ENCODE results near the gene LINS1.

The LINS1 gene

DNA sequence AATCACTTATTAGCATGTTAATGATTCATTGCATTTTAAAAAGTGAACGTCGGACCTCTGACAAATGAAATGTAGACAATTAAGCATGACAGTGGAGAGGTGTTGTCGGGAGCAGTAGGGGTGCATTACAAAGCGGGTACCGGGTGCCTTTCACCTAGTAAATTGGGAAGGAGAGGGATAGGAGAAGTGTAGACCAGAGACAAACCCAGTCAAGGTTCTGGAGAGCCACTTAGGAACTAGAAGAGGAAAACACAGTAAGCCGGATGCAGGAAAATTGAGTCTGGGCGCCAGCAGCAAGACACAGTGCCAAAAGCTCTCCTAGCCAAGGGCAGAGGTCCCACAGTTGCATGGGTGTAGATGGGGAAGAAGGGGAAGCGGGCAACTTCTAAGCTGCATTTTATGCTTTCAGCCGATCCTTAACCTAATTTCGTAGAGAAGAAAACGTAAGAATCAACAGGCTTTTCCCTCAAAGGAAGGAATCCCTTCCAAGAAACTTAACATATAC lies 70.1 kb downstream of the LINS1 start:
- Histone ChIP-seq H3K27ac (ENCODE audit: low read depth, low read length, severe bottlenecking) (no peak overlapping the region), H3K9me3 (ENCODE audit: control insufficient read depth, low read length) (no peaks in the 10 kb centered on the region), H3K4me1 (ENCODE audit: control insufficient read depth, insufficient read depth, low read length, poor library complexity, severe bottlenecking) (no peaks in the 10 kb centered on the region), H3K4me3 (ENCODE audit: extremely low read depth, insufficient read depth, low read length, poor library complexity, severe bottlenecking) (no peak overlapping the region), H3K36me3 (ENCODE audit: control insufficient read depth, insufficient read depth, low read length) (no peaks in the 10 kb centered on the region)
- 91 to 93% methylated on average over 9 of the region's 11 CpGs for WGBS, 2 experiments (ENCODE audit: insufficient coverage in 2 of 2)

DNA sequence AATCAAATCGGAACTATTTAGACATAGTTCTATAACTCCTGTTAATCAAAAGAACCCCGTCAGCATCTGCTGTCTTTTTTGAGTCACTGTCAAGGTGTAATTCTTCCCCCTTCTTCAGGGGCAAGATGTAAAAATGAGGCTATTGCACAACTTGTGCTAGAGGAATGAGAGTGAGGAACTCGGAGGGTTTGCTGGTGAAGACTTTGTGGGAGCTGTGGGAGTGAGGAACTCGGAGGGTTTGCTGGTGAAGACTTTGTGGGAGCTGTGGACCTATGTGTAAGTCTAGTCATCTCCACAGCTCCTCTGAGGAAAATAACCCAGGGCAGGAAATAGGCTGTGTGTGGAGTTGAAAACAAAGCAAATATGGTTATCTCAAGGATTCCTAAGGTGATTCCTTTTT lies 70.8 kb downstream of the LINS1 start:
- H3K27ac ChIP-seq (ENCODE audit: low read depth, low read length, severe bottlenecking) = no peak overlapping the region
- no peaks in the 10 kb centered on the region for H3K9me3 ChIP-seq (ENCODE audit: control insufficient read depth, low read length)
- no peak overlapping the region for H3K4me3 ChIP-seq (ENCODE audit: extremely low read depth, insufficient read depth, low read length, poor library complexity, severe bottlenecking)
- 92% methylated on average over 2 of the region's 4 CpGs; no CpG with 5 or more reads in 1 of the 2 experiments for WGBS, 2 experiments (ENCODE audit: insufficient coverage in 2 of 2)
- H3K4me1 ChIP-seq (ENCODE audit: control insufficient read depth, insufficient read depth, low read length, poor library complexity, severe bottlenecking) = no peaks in the 10 kb centered on the region
- no peaks in the 10 kb centered on the region for H3K36me3 ChIP-seq (ENCODE audit: control insufficient read depth, insufficient read depth, low read length)

DNA sequence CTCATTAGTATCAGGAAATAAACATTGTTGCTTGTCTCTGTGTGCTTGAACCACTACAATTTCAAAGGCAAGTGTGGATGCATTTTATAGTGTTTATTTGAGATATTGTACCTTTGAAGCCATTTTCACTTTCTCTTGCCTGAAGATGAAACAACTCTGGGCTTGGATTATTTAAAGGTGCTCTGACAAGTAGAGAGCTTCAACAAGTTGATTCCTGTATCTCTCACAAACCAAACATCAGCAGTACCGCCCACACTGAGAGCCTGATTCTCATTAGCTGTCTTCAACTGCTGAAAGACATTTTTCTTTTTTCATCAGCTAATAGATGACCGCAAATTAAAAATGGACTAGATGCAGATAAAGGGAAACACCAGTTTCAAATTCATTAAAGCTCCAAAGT lies 72.4 kb downstream of the LINS1 start:
- 100% methylated on average over 1 of the region's 2 CpGs for WGBS, 2 experiments (ENCODE audit: insufficient coverage in 2 of 2)
- Histone ChIP-seq H3K9me3 (ENCODE audit: control insufficient read depth, low read length) (no peaks in the 10 kb centered on the region), H3K4me3 (ENCODE audit: extremely low read depth, insufficient read depth, low read length, poor library complexity, severe bottlenecking) (no peak overlapping the region), H3K27ac (ENCODE audit: low read depth, low read length, severe bottlenecking) (no peak overlapping the region), H3K4me1 (ENCODE audit: control insufficient read depth, insufficient read depth, low read length, poor library complexity, severe bottlenecking) (no peaks in the 10 kb centered on the region), H3K36me3 (ENCODE audit: control insufficient read depth, insufficient read depth, low read length) (no peaks in the 10 kb centered on the region)

DNA sequence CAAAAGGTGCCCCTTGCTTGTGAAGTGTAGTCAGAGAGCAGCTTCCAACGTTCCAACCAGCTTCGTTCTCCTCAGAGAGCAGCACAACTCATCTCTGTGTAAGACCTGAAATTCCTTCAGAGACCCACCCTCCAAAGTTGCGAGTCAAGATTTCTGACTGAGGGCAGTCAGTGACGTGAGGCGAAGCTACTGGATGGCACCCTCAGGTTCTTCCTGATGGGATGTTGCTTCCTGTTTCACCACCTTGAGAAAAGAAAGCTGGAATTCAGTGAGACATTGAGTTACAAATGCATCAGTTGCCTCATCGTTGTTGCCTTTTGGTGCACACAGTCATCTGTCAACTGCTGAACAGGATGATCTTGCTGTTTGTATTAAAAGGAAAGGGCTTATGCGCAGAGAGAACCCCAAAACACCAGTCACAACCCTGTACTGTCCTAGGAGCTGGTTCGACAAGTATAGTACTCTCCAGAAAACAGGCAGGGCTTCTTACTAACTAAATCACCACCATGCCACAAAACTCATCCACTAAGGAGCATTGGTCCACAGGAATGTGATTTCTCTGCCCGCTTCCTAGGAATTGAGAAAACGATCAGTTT lies 73.1 kb downstream of the LINS1 start, which contains the start of gene CERS3:
TSS of gene CERS3 (minus strand) at position 118 of the 596 bp plus-strand sequence. CDS start 27,101 bp downstream, outside the sequence.
- Histone ChIP-seq H3K4me1 (ENCODE audit: control insufficient read depth, insufficient read depth, low read length, poor library complexity, severe bottlenecking) (no peaks in the 10 kb centered on the region), H3K27ac (ENCODE audit: low read depth, low read length, severe bottlenecking) (no peak within 1 kb of the TSS), H3K9me3 (ENCODE audit: control insufficient read depth, low read length) (no peaks in the 10 kb centered on the region), H3K36me3 (ENCODE audit: control insufficient read depth, insufficient read depth, low read length) (no peaks in the 10 kb centered on the region), H3K4me3 (ENCODE audit: extremely low read depth, insufficient read depth, low read length, poor library complexity, severe bottlenecking) (no peak within 1 kb of the TSS)
- 89 to 93% methylated on average over 9 to 10 of the region's 10 CpGs for WGBS, 2 experiments (ENCODE audit: insufficient coverage in 2 of 2)

DNA sequence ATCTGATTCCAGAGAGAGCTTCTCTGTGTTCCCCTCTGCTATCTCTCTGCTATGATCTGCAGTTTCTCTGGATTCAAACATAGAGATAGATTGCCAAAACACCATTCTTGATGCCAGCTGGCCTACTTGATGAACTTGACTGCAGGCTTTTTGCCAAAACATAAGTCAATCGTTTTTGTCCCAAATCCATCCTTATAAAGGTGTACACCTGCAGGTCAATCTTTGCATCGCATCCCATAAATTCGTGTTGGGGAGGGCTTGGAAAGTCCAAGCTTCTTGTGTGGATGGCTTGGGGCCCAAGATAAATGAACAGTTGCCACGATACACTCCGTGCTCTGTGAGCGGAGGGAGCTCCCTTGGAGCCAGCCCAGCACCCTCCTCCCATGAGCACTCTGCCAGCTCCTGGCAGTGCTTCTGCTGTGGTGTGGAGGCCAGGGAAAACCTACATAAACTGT lies 75.9 kb downstream of the LINS1 start:
- Histone ChIP-seq H3K9me3 (ENCODE audit: control insufficient read depth, low read length) (no peaks in the 10 kb centered on the region), H3K4me1 (ENCODE audit: control insufficient read depth, insufficient read depth, low read length, poor library complexity, severe bottlenecking) (no peaks in the 10 kb centered on the region), H3K36me3 (ENCODE audit: control insufficient read depth, insufficient read depth, low read length) (no peaks in the 10 kb centered on the region), H3K4me3 (ENCODE audit: extremely low read depth, insufficient read depth, low read length, poor library complexity, severe bottlenecking) (no peak overlapping the region), H3K27ac (ENCODE audit: low read depth, low read length, severe bottlenecking) (no peak overlapping the region)
- WGBS, 2 experiments (ENCODE audit: insufficient coverage in 2 of 2) = 67 to 68% methylated on average over 3 to 5 of the region's 6 CpGs

DNA sequence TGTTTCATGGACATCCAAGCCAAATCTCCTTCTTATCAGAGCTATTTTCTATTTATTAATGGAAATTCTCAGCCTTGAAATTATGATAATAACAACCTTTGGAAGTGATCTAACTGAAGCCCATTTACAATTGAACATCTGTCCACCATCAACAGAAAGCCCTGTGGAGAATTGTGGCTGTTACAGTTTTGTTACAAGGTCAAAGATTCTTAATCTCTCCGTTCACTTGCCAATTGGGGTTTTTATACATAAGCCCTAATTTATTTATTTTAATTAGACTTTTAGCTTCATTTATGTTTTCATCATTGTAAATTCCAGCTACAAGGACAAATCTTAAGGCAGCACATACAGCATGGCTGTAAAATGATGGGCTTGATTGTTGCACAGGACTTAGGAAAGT lies 76.5 kb downstream of the LINS1 start:
- Histone ChIP-seq H3K4me3 (ENCODE audit: extremely low read depth, insufficient read depth, low read length, poor library complexity, severe bottlenecking) (no peak overlapping the region), H3K9me3 (ENCODE audit: control insufficient read depth, low read length) (no peaks in the 10 kb centered on the region), H3K36me3 (ENCODE audit: control insufficient read depth, insufficient read depth, low read length) (no peaks in the 10 kb centered on the region), H3K4me1 (ENCODE audit: control insufficient read depth, insufficient read depth, low read length, poor library complexity, severe bottlenecking) (no peaks in the 10 kb centered on the region), H3K27ac (ENCODE audit: low read depth, low read length, severe bottlenecking) (no peak overlapping the region)
- no CpG with 5 or more reads among the region's 1 CpG for WGBS, 2 experiments (ENCODE audit: insufficient coverage in 2 of 2)

DNA sequence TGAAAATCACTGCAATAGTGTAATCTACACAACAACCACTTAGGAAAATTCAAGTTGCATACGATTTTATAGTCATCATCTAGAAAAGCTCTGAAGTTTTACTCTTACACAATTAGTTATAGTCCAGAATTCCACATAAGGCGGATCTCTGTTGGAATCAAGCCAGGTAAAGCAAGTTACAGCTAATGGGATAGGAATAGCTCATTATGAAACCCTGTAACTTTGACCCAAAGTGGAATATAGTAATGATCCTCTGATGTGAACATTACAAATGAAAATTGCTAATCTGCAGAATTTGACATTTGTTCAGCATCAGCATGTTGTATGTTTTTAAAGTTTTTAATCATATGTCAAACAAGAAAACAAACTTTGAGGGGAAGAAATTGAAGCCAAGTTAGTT lies 77.7 kb downstream of the LINS1 start:
- Histone ChIP-seq H3K27ac (ENCODE audit: low read depth, low read length, severe bottlenecking) (no peak overlapping the region), H3K4me1 (ENCODE audit: control insufficient read depth, insufficient read depth, low read length, poor library complexity, severe bottlenecking) (no peaks in the 10 kb centered on the region), H3K4me3 (ENCODE audit: extremely low read depth, insufficient read depth, low read length, poor library complexity, severe bottlenecking) (no peak overlapping the region), H3K9me3 (ENCODE audit: control insufficient read depth, low read length) (no peaks in the 10 kb centered on the region), H3K36me3 (ENCODE audit: control insufficient read depth, insufficient read depth, low read length) (no peaks in the 10 kb centered on the region)
- WGBS, 2 experiments (ENCODE audit: insufficient coverage in 2 of 2) = 60% methylated on average over 2 of the region's 2 CpGs; no CpG with 5 or more reads in 1 of the 2 experiments

DNA sequence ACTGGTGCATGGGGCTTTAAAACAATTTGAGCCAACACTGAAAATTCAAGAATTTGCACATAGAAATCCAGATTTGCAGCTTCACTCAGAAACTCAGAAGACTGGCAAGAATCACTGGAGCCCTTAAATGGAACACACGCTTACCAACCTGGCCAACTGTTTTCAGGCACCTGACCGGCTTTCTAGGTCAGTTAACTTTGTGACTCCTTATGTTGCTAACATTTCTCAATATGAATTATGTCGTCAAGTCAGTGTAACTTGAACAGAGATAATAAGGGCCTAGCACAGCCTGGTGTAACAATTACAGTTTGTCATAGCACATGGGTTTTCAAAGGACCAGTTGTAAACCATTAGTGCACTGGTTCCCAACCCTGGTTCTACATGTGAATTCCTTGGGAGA lies 80.1 kb downstream of the LINS1 start:
- H3K27ac ChIP-seq (ENCODE audit: low read depth, low read length, severe bottlenecking) = no peak overlapping the region
- no peaks in the 10 kb centered on the region for H3K4me1 ChIP-seq (ENCODE audit: control insufficient read depth, insufficient read depth, low read length, poor library complexity, severe bottlenecking)
- WGBS, 2 experiments (ENCODE audit: insufficient coverage in 2 of 2) = 94 to 100% methylated on average over 2 of the region's 3 CpGs

DNA sequence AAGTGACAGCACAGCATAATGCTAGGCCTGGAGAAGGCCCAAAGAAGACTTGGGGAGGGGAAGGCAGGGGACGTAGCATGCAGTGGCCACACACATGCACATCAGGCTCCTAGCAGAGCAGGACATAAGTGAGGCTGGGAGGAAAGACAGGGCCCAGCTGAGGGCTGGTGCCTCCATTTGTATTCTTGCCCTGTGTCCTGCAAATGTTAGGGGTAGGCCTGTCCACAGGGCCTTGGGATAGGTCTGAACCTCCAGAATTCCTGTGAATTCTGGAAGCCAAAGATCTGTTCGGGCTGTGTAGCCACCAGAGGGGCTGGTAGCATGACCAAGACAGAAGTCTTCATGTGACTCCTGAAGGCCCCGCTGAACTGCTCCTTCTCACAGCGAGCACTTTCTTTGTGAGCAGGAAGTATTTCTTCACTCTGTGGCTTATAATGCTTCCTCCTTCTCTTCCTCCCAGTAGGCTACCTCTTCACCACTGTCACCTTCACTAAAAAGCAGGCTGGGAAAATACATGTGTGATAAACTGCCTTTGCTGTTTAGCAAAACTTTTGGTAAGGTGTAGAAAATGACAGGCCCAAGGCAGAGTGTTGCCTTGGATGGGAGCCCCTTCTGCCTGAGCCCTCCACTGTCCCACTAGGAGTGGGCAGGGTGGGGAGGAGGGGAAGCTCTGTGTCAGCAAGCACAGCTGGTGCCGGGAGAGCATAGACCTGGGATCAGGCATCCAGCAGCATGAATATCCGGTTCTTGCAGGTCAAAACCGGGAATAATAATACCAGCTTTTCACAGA lies 81.7 kb downstream of the LINS1 start:
- no peaks in the 10 kb centered on the region for H3K4me1 ChIP-seq (ENCODE audit: control insufficient read depth, insufficient read depth, low read length, poor library complexity, severe bottlenecking)
- H3K27ac ChIP-seq (ENCODE audit: low read depth, low read length, severe bottlenecking) = no peak overlapping the region
- 93 to 96% methylated on average over 4 of the region's 7 CpGs for WGBS, 2 experiments (ENCODE audit: insufficient coverage in 2 of 2)

More for the DNA sequence above, 80.1 kb downstream of the LINS1 start:
- no peaks in the 10 kb centered on the region for H3K9me3 ChIP-seq (ENCODE audit: control insufficient read depth, low read length)
- H3K36me3 ChIP-seq (ENCODE audit: control insufficient read depth, insufficient read depth, low read length) = no peaks in the 10 kb centered on the region
- no peak overlapping the region for H3K4me3 ChIP-seq (ENCODE audit: extremely low read depth, insufficient read depth, low read length, poor library complexity, severe bottlenecking)

DNA sequence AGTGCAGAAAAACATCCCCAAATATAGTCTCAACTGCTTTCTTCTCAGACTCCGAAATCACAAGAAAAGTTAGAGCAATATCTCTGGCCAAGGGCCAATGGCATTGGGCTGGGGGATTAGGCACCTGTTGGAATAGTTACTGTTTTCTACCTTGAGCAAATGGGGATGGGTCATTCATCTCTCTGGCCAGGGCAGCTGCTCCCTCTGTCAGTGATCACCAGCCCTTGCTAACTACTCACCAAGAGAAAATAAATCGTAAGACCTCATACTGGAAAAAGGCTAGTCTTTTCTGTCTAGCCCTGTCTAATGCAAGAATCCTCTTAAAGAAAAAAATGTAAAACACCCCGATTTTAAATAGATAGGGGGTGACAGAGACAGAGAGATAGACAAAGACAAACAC lies 84.1 kb downstream of the LINS1 start:
- Histone ChIP-seq H3K9me3 (ENCODE audit: control insufficient read depth, low read length) (no peaks in the 10 kb centered on the region), H3K36me3 (ENCODE audit: control insufficient read depth, insufficient read depth, low read length) (no peaks in the 10 kb centered on the region), H3K4me1 (ENCODE audit: control insufficient read depth, insufficient read depth, low read length, poor library complexity, severe bottlenecking) (no peaks in the 10 kb centered on the region), H3K4me3 (ENCODE audit: extremely low read depth, insufficient read depth, low read length, poor library complexity, severe bottlenecking) (no peak overlapping the region), H3K27ac (ENCODE audit: low read depth, low read length, severe bottlenecking) (no peak overlapping the region)
- WGBS, 2 experiments (ENCODE audit: insufficient coverage in 2 of 2) = 80% methylated on average over 1 of the region's 3 CpGs; no CpG with 5 or more reads in 1 of the 2 experiments

More for the DNA sequence above, 81.7 kb downstream of the LINS1 start:
- Histone ChIP-seq H3K9me3 (ENCODE audit: control insufficient read depth, low read length) (no peaks in the 10 kb centered on the region), H3K36me3 (ENCODE audit: control insufficient read depth, insufficient read depth, low read length) (no peaks in the 10 kb centered on the region), H3K4me3 (ENCODE audit: extremely low read depth, insufficient read depth, low read length, poor library complexity, severe bottlenecking) (no peak overlapping the region)

All from mesodermal cell (in vitro differentiated cells).